GM18861 (cell line): Measurements from ENCODE around the gene HOXA10.

Experiments
- ATAC-seq: cut with Tn5 transposase; IDR thresholded peaks from one replicate; pipeline ENCODE4 v1.9.1; 2021; ENCODE audit not compliant: unreplicated experiment

The HOXA10 gene

GRCh38 chr7:27168265-27168947 is 5.7 kb downstream of the HOXA10 start:
- no peak for ATAC-seq

- no peak for ATAC-seq
These were observed 6.2 kb downstream of the HOXA10 start for GRCh38 chr7:27167916-27168264.

GRCh38 chr7:27166531-27167505 is 7.3 kb downstream of the HOXA10 start:
- no peak for ATAC-seq

- no peak for ATAC-seq
These were observed 8.1 kb downstream of the HOXA10 start for GRCh38 chr7:27165996-27166530.

- no peak for ATAC-seq
These were observed 8.8 kb downstream of the HOXA10 start, which contains the start of gene HOXA9 for GRCh38 chr7:27165089-27165995. TSS of gene HOXA9 (minus strand) at chr7:27165537. CDS start at chr7:27165457, 80 bp downstream.

- ATAC-seq: no peak
These were observed 9.6 kb downstream of the HOXA10 start for GRCh38 chr7:27164367-27165088.

- no peak for ATAC-seq
These were observed 10.1 kb downstream of the HOXA10 start for GRCh38 chr7:27164045-27164366.

- no peak for ATAC-seq
These were observed 10.7 kb downstream of the HOXA10 start for GRCh38 chr7:27163288-27164044.

GRCh38 chr7:27162561-27163287 is 11.4 kb downstream of the HOXA10 start:
- ATAC-seq: no peak

GRCh38 chr7:27161721-27162560 is 12.2 kb downstream of the HOXA10 start:
- ATAC-seq: no peak

GRCh38 chr7:27161214-27161720 is 12.9 kb downstream of the HOXA10 start:
- ATAC-seq: no peak

GRCh38 chr7:27160546-27161213 is 13.4 kb downstream of the HOXA10 start:
- ATAC-seq: peak; percentile 47

- no peak for ATAC-seq
These were observed 14.0 kb downstream of the HOXA10 start for GRCh38 chr7:27160145-27160545.

- ATAC-seq: no peak
These were observed 14.6 kb downstream of the HOXA10 start for GRCh38 chr7:27159266-27160144.

- no peak for ATAC-seq
These were observed 15.5 kb downstream of the HOXA10 start for GRCh38 chr7:27158436-27159265.
